T47D (cell line): ENCODE results near the gene SALL2.
A peak's percentile ranks its signal among the peaks of the same experiment; 100 is the strongest.

ENCODE experiments used
- DNase-seq, 2 experiments: peaks; one replicate each; pipeline versions ENCODE4 v3.0.0 to v3.0.0-alpha.2; 2011 to 2012; ENCODE audit warnings: low read depth in 1 of 2, low spot score in 1 of 2
- JUND ChIP-seq: IDR thresholded peaks from 2 replicates; pipeline ENCODE4 v1.6.1; 2012; ENCODE audit warnings: low read depth
- in situ Hi-C: cut with HindIII; loops from 2 replicates; pipeline ENCODE4 v1.10.0; 2016; ENCODE audit warnings: low sequenced_read_pairs, low pct_unique_long_range_greater_than_20kb

Gene SALL2

DNA sequence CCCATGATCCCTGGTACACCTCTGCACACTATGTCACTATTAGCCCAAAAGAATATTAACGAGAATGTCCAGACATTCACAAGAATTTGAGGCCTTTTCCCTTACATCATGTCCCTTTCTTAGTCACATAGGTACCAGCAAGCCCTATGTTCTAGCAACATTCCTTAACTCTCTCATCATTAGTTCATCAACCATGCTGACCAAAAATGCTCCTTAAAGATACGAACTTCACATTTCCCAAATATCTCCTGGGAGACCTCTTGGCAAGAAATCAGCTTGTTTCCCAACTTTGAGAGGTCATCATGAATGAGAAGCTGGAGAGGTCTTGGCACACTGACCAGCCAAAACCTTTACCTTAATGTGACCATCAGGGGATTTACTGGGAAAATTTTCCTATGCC lies 4.6 kb downstream of the SALL2 start:
- in situ Hi-C loops = no loop called here
- no peak for TF ChIP-seq JUND
- DNase-seq = no peak

DNA sequence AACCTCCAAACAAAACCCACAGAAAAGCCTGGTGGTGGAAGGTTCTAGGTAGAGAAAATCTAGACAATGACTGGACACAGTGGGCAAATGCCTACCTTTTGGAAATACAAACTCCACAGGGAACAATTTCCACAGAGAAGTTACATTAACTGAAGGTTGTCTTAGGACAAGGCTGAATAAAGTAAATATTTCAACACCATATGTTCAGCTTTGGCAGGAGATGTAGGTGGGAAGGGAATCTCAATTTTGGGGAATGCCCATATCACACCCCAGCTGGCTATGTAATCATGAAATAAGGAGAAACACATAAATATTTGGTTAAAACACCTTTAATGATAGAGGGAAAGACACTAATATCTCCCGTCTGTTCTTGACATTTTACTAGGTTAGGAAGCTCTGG lies 5.4 kb downstream of the SALL2 start:
- in situ Hi-C loops = no loop called here
- DNase-seq = no peak
- no peak for TF ChIP-seq JUND

DNA sequence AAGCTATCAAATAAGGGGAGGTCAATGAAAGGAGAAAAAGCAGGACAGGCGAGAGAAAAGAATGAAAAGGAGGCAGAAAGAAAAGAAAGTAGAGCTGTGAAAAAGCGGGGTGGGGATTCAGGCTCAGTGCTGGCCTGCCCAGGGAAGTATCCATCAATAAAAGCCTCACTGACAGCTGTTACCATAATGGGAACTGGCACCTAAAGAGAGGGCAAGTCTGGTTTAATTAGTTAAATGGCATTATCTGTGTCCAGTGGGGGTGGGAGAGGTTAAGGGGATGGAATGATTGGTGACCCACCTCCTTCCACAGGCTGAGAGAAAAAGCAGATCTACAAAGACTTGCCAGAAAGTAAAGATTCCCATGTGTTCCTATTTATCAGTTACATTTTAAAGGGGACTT lies 7.4 kb downstream of the SALL2 start:
- in situ Hi-C loops = no loop called here
- no peak for TF ChIP-seq JUND
- DNase-seq = no peak

DNA sequence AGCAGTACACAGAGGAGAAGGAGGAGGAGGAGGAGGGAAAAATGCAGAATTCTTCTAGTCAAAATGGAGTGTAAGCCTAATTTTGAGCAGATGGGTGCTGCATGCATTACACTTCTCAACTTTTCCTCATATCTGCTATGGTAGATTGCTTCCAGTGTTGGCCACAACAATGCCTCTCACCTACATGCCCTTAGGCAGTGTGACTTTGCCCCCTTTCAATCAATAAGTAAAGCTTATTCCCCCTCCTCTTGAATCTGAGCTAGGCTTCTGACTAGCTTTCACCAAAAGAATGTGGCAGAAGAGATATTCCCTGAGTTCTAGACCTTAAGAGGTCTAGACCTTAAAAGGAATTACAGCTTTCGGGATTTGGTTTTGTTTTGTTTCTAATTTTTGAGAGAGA lies 11.8 kb downstream of the SALL2 start:
- in situ Hi-C loops = no loop called here
- no peak for TF ChIP-seq JUND

DNA sequence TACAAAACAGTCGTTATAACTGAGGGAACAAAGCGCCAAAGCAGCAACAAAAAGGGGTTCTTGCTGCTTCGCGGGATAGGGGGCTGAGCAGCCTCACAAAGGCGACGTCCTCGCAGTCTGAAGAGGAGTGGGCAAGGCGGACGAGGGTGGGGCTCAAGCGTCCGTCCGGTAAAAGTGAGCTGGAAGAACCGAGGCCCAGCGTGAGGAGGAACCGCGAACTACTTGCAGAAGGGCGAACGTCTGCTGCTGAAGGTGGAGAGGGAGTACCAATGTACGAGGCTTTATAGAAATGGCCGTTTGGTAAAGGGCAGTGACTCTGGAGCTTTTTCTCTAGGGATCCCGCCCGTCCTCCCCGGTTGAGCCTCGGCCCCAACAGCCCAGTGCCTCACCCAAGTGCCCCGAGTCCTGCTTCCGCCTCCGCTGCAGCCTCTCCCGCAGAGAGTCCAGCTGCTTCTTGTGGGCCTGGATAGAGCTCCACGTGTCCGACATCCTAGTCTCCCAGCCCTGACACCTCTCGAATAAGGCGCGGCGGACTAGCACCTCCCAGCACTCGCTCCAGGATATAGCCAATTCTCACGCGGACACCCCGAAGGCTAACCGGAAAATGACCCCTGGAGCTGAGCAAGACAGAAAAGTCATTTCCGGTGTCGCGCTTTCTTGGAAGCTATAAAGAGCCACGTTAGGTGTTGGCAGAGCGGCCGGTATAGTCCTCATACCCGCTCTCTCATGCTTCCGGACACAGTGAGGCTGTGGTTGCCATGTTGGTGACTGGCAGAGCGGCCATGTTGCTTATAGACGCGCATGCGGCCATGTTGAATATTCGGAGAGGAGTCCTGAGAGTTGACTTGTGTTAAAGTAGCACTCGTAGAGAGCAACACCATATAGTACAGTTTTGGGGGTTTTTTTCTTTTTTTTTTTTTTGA lies 15.2 kb downstream of the SALL2 start, which contains the start of gene METTL3:
Gene METTL3 (minus strand): TSS at position 606 of the 923 bp plus-strand sequence. CDS start 117 bp downstream, at position 489.
- in situ Hi-C loops = no loop called here
- DNase-seq = peak; percentile 62 to 99
- TF ChIP-seq JUND = no peak

More for the DNA sequence above, 11.8 kb downstream of the SALL2 start:
- no peak for DNase-seq

DNA sequence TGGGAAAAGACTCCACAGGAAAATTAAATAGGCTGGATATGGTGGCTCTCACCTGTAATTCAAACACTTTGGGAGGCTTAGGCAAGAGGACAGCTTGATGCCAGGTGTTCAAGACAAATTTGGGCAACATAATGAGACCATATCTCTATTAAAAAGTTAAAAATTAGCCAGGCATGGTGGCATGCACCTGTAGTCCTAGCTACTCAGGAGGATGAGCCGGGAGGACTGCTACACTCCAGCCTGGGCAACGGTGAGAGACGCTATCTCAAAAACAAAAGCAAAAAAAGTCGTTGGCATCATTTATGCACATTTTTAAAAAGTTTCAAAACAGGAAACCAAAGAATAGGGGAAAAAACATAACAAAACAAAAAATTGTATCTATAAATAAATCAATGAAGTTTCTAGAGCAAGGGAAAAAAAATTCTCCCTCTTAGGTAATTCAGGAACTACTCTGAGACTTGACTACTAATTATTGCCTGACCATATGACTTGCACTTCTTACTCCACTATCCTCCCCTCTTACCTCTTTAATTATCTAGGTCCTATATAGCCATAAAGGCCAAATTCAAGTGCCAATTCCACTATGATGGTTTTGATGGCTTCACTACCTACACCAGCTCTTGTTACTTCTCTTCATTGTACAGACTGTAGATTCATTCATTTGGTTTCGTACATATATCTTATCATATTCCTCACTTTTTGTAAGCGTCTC lies 16.6 kb downstream of the SALL2 start:
- TF ChIP-seq JUND = no peak
- DNase-seq = no peak

DNA sequence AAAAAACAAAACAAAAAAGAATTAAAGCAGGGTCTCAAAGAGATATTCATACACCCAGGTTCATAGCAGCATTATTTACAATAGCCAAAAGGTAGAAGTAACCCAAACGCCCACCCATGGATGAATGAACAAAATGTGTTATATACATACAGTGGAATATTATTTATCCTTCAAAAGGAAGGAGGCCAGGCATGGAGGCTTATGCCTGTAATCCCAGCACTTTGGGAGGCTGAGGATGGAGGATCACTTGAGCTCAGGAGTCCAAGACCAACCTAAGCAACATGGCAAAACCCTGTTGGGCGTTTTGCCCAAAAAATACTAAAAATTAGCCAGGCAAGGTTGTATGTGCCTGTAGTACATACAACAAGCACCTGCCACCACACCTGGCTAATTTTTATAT lies 19.6 kb downstream of the SALL2 start:
- TF ChIP-seq JUND = no peak
- no peak for DNase-seq
- in situ Hi-C loops = no loop called here

More for the DNA sequence above, 16.6 kb downstream of the SALL2 start:
- in situ Hi-C loops = no loop called here

DNA sequence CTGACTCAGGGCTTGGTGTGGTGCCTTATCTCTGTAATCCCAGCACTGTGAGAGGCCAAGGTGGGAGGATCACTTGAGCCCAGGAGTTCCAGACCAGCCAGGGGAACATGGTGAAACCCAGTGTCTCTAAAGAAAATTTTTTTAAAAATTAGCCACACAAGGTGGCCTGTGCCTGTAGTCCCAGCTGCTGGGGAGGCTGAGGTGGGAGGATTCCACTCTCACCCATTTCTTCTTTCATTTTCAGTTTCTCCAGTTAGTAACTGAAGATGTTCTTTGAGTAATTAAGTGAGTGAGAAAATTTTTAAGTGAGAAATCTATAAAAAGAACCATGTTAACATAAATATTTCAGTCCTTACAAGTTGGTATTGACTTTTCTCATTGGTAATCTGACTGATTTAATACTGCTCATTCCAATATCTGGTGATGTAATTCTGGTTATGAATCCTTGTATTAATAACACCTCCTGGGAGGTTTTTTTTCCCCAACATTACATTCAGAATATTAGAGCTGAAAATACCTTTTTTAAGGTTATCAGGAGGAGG lies 21.1 kb downstream of the SALL2 start:
- DNase-seq = no peak
- in situ Hi-C loops = no loop called here
- TF ChIP-seq JUND = no peak

DNA sequence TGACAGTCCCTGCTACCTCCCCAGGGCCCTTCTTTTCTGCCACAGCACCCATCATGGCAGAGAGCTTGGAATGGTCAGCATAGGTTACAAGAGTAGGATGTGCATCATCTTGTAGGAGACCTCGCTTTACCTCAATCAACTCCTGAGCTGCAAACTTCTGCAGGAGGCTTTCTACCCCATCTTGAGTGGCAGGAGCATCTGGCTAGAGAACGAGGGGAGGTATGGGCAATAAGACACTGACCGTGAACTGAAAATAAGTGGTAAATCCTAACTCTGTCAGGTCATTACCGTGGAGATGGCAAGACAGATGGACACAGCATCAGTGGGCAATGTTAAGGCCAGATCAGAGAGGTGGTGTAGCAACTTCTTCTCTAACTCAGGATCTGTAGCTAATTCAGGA lies 22.8 kb downstream of the SALL2 start:
- no peak for TF ChIP-seq JUND
- in situ Hi-C loops = no loop called here
- no peak for DNase-seq

DNA sequence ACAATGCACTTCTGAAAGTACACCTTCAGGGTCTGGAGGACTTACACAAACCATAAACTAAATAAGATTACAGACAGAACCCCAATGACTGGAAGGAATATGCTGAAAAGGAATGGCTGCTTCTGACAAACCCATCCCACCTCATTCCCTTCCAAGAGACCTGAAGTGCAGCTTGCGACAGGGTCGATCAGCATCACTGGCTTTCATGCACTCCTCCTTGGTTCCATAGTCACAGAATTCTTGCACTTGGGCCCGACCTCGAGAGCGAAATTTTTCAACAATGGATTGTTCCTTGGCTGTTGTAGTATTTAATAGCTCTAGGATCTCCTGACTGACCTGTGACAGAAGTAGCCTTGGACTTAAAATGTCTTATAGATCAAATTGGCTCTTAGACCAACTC lies 24.6 kb downstream of the SALL2 start:
- DNase-seq = no peak
- in situ Hi-C loops = no loop called here
- no peak for TF ChIP-seq JUND

DNA sequence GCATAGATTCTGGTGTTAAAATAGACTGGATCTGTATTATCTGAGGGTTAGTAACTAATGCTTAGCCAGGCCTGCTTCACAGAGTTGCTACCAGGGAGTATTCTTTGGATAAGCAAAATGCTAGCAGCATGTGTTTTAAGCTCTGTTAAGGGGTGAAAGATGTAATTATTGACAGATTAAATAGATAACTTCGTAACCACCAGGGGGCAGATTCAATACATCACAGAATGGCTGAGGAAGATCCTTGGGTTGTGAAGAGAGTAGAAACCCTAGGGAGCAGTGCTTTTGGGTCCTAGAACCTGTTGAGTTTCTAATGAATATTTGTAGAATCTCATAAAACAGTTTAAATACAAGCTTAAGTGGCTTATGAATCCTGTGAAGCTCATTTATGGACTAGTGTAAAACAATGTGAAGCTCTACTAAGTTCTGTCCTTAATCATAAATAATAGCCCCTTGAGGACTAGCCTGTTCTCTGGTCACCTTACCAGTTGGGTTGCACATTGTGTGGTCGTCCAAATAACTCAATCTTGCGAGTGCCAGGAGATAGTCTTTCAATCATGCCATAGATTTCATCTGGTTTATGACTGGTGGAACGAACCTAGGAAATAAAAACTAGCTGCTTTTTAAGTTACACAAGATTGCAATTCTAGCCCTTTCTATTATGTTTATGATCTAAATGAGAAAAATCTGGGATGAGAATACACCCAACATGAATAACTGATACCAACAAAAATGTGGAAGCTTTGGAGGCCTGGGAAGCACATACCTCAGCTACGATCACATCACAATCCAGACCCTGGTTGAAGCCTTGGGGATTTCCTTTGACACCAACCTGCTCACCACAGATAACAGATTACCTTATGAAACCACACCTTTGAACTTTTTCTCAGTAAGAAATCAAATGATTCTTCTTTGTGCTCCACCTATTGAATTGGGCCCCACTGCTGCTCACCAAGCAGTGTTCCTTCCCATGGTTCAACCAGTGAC lies 27.3 kb downstream of the SALL2 start:
- no peak for TF ChIP-seq JUND
- in situ Hi-C loops = no loop called here
- DNase-seq = peak; percentile 7 to 70

DNA sequence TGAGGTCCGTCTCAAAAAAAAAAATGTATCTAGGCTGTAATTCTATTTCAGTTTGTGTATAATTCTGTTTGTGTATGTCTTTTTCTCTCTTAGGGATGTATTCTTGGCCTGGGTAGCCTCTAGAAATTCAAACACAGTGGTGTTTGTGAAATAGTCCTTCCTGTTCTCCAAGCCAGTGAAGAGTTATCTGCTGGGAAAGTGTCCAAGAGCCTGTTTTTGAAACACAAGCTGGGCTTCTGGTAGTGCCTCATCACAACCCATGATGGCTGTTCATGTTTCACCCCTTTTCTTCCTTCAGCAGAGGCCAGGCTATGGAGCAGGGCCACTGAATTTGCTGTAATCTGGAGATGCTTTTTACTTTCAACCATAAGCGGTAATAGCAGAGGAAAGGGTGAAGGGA lies 29.7 kb downstream of the SALL2 start:
- no peak for TF ChIP-seq JUND
- no peak for DNase-seq
- in situ Hi-C loops = no loop called here
